WTC11 (cell line): ENCODE results near the gene SMTN.

ENCODE experiments used
- CTCF ChIP-seq: fragments of 200-600 bp; IDR thresholded peaks from 2 replicates; pipeline ENCODE4 v1.8.0; 2022; ENCODE audit warnings: antibody characterized with exemption
- E2F4 ChIP-seq: sonication (generic); formaldehyde crosslinking; IDR thresholded peaks from 2 replicates; pipeline ENCODE4 v1.8.1; 2022; ENCODE audit warnings: low read depth, mild to moderate bottlenecking, moderate library complexity, missing genetic modification reagents, borderline replicate concordance
- E2F5 ChIP-seq: sonication (generic); formaldehyde crosslinking; IDR thresholded peaks from 2 replicates; pipeline ENCODE4 v1.8.1; 2022; ENCODE audit warnings: mild to moderate bottlenecking, moderate library complexity, missing genetic modification reagents
- ELF4 ChIP-seq: sonication (generic); formaldehyde crosslinking; IDR thresholded peaks from 2 replicates; pipeline ENCODE4 v1.8.1; 2022; ENCODE audit warnings: low read depth, mild to moderate bottlenecking, moderate library complexity, missing genetic modification reagents
- IRF1 ChIP-seq: sonication (generic); formaldehyde crosslinking; IDR thresholded peaks from 2 replicates; pipeline ENCODE4 v1.8.0; 2023; ENCODE audit warnings: missing genetic modification reagents
- JUN ChIP-seq: sonication (generic); formaldehyde crosslinking; IDR thresholded peaks from 2 replicates; pipeline ENCODE4 v1.8.0; 2023; ENCODE audit warnings: mild to moderate bottlenecking, missing genetic modification reagents
- MLX ChIP-seq: sonication (generic); formaldehyde crosslinking; IDR thresholded peaks from 2 replicates; pipeline ENCODE4 v1.8.1; 2023; ENCODE audit warnings: mild to moderate bottlenecking, missing genetic modification reagents, moderate library complexity
- MYBL2 ChIP-seq: sonication (generic); formaldehyde crosslinking; IDR thresholded peaks from 2 replicates; pipeline ENCODE4 v1.8.1; 2023; ENCODE audit warnings: mild to moderate bottlenecking, moderate library complexity, missing genetic modification reagents
- SP1 ChIP-seq: sonication (generic); formaldehyde crosslinking; conservative IDR thresholded peaks from 2 replicates; pipeline ENCODE4 v1.8.1; 2022; ENCODE audit warnings: missing genetic modification reagents
- USF2 ChIP-seq: sonication (generic); formaldehyde crosslinking; IDR thresholded peaks from 2 replicates; pipeline ENCODE4 v1.8.1; 2023; ENCODE audit warnings: mild to moderate bottlenecking, missing genetic modification reagents, moderate library complexity
- ZMAT4 ChIP-seq: fragments of 250-450 bp; sonication (Bioruptor Pico); IDR thresholded peaks from 2 replicates; pipeline ENCODE4 v1.9.0; 2021; ENCODE audit warnings: mild to moderate bottlenecking
- ZNF121 ChIP-seq: sonication (generic); formaldehyde crosslinking; IDR thresholded peaks from 2 replicates; pipeline ENCODE4 v1.8.0; 2023; ENCODE audit warnings: missing genetic modification reagents
- ZNF281 ChIP-seq: sonication (generic); formaldehyde crosslinking; IDR thresholded peaks from 2 replicates; pipeline ENCODE4 v1.8.0; 2023; ENCODE audit warnings: mild to moderate bottlenecking, missing genetic modification reagents
- ZNF317 ChIP-seq: sonication (generic); formaldehyde crosslinking; IDR thresholded peaks from 2 replicates; pipeline ENCODE4 v1.8.1; 2023; ENCODE audit warnings: low read depth, mild to moderate bottlenecking, moderate library complexity, missing genetic modification reagents, borderline replicate concordance

GRCh38 chr22:31151872-31152271 is 70.8 kb downstream of the SMTN start:
- no peak for TF ChIP-seq MYBL2 (CRISPR knock-in tag)
- no peak for TF ChIP-seq ZNF281
- no peak for TF ChIP-seq IRF1 (CRISPR knock-in tag)
- TF ChIP-seq MLX (CRISPR knock-in tag) = no peak
- TF ChIP-seq CTCF = no peak
- no peak for TF ChIP-seq JUN (CRISPR knock-in tag)
- TF ChIP-seq E2F4 (CRISPR knock-in tag) = no peak
- TF ChIP-seq ZMAT4 (CRISPR knock-in tag) = no peak
- no peak for TF ChIP-seq ZNF121 (CRISPR knock-in tag)
- no peak for TF ChIP-seq E2F5 (CRISPR knock-in tag)
- TF ChIP-seq USF2 = no peak
- TF ChIP-seq ELF4 (CRISPR knock-in tag) = no peak
- TF ChIP-seq ZNF317 = no peak
- TF ChIP-seq SP1 (CRISPR knock-in tag) = no peak
